ENCODE measurements around the gene PDCD4.

- TF ChIP-seq BHLHE40 (IDR thresholded peaks at IDR 0.05; ENCODE audit: borderline replicate concordance): no peak
- no peak for TF ChIP-seq FOXA1 (IDR thresholded peaks at IDR 0.05)
- TF ChIP-seq ELF4 (IDR thresholded peaks at IDR 0.05): no peak
- TF ChIP-seq SP1 (IDR thresholded peaks at IDR 0.05): no peak
- no peak for TF ChIP-seq FOXM1 (IDR thresholded peaks at IDR 0.05; ENCODE audit: borderline replicate concordance)
- no peak for TF ChIP-seq CTBP1 (IDR thresholded peaks at IDR 0.05; ENCODE audit: borderline replicate concordance)
- no peak for TF ChIP-seq PKNOX1 (IDR thresholded peaks at IDR 0.05)
- no peak for TF ChIP-seq HDGF (IDR thresholded peaks at IDR 0.05; ENCODE audit: borderline replicate concordance)
Observed at GRCh38 chr10:110946496-110946895, 74.8 kb downstream of the PDCD4 start.

Data from HEK293T (cell line).